ENCODE data around the gene UTP4. TPM values are rescaled to one million over a fixed set of nuclear protein-coding genes. Genes with fewer than 3 reads are reported as not detected.

The UTP4 gene
- total RNA-seq, 1 experiment from 2014 or later, result 24.3 TPM

Other genes starting within 250 kb of the UTP4 start
- 0.09 and 1.5 TPM in 2 replicates for gene HAS3, start 27.0 kb upstream of the UTP4 start, total RNA-seq (2014; rRNA removed; shearing (Covaris generic))
- 32.7 and 46.9 TPM in 2 replicates for gene CHTF8, start 61 bp upstream of the UTP4 start, total RNA-seq (2014; rRNA removed; shearing (Covaris generic))
- gene SNTB2, start 54.5 kb downstream of the UTP4 start, total RNA-seq (2014; rRNA removed; shearing (Covaris generic)), result 5.6 and 6.8 TPM in 2 replicates
- gene VPS4A, start 178.7 kb downstream of the UTP4 start, total RNA-seq (2014; rRNA removed; shearing (Covaris generic)), result 14.1 and 16.6 TPM in 2 replicates
- 32.1 and 60.8 TPM in 2 replicates for gene PDF, start 197.9 kb downstream of the UTP4 start, total RNA-seq (2014; rRNA removed; shearing (Covaris generic))
- 31.8 and 34.1 TPM in 2 replicates for gene COG8, start 206.9 kb downstream of the UTP4 start, total RNA-seq (2014; rRNA removed; shearing (Covaris generic))
- 41.9 and 43.7 TPM in 2 replicates for gene NIP7, start 207.1 kb downstream of the UTP4 start, total RNA-seq (2014; rRNA removed; shearing (Covaris generic))
- not detected in 2 replicates for gene TMED6, start 219.1 kb downstream of the UTP4 start, total RNA-seq (2014; rRNA removed; shearing (Covaris generic))